Measurements from ENCODE around the gene PRSS38.

Gene PRSS38

GRCh38 chr1:227774821-227775661 is 40.4 kb upstream of the PRSS38 start:
- H3K27ac ChIP-seq = no peak overlapping the region
- TF ChIP-seq, protein P1, sequence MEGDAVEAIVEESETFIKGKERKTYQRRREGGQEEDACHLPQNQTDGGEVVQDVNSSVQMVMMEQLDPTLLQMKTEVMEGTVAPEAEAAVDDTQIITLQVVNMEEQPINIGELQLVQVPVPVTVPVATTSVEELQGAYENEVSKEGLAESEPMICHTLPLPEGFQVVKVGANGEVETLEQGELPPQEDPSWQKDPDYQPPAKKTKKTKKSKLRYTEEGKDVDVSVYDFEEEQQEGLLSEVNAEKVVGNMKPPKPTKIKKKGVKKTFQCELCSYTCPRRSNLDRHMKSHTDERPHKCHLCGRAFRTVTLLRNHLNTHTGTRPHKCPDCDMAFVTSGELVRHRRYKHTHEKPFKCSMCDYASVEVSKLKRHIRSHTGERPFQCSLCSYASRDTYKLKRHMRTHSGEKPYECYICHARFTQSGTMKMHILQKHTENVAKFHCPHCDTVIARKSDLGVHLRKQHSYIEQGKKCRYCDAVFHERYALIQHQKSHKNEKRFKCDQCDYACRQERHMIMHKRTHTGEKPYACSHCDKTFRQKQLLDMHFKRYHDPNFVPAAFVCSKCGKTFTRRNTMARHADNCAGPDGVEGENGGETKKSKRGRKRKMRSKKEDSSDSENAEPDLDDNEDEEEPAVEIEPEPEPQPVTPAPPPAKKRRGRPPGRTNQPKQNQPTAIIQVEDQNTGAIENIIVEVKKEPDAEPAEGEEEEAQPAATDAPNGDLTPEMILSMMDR (conservative IDR thresholded peaks at IDR 0.05) = no peak

- no peak overlapping the region for H3K27ac ChIP-seq
- TF ChIP-seq, protein P1 (conservative IDR thresholded peaks at IDR 0.05) = no peak
Observed at GRCh38 chr1:227775841-227776240, 39.6 kb upstream of the PRSS38 start.

- TF ChIP-seq, protein P1 (conservative IDR thresholded peaks at IDR 0.05) = no peak
Observed at GRCh38 chr1:227776331-227776771, 39.1 kb upstream of the PRSS38 start.

DNA sequence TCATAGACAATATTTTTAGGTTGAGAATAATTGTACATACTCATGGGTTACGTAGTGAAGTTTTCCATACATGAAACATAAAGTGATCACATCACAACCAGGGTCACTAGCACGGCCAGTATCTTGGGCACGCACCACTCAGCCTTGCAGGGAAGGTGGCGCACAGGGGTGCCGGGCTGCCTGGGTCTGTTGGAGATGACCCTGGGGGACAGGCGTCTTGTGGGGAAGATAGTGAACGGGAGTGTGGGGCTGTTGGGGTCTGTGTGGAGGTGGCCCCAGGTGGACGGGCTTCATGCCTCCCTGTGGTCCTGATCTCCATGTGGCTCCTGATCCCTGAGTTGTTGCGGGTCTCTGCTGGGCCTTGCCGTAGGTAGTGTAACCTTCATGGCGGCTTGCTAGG is 38.3 kb upstream of the PRSS38 start:
- TF ChIP-seq, protein P1 (conservative IDR thresholded peaks at IDR 0.05) = no peak
- H3K27ac ChIP-seq = no peak overlapping the region

More at GRCh38 chr1:227776331-227776771, 39.1 kb upstream of the PRSS38 start:
- no peak overlapping the region for H3K27ac ChIP-seq

DNA sequence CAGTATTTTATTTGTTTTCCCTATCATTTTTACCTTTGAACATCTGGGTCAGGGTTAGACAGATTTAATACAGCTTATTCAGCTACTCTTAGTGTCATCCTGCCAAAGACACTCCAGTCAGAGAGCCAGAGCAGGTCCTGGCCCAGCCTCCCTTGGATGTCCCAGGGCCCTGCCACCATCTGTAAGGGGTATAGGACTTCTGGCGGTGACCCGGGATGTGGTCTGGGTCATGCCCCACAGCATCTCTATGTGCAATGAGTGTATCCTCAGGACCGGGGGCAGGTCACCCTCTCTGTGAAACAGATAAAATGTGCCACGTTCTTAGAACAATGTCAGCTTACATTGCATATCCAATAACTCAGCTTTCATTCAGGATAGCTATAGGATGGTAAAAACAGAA is 37.8 kb upstream of the PRSS38 start:
- H3K27ac ChIP-seq = no peak overlapping the region
- TF ChIP-seq, protein P1 (conservative IDR thresholded peaks at IDR 0.05) = no peak

GRCh38 chr1:227778401-227778947 is 37.0 kb upstream of the PRSS38 start:
- no peak overlapping the region for H3K27ac ChIP-seq
- TF ChIP-seq, protein P1 (conservative IDR thresholded peaks at IDR 0.05) = no peak

DNA sequence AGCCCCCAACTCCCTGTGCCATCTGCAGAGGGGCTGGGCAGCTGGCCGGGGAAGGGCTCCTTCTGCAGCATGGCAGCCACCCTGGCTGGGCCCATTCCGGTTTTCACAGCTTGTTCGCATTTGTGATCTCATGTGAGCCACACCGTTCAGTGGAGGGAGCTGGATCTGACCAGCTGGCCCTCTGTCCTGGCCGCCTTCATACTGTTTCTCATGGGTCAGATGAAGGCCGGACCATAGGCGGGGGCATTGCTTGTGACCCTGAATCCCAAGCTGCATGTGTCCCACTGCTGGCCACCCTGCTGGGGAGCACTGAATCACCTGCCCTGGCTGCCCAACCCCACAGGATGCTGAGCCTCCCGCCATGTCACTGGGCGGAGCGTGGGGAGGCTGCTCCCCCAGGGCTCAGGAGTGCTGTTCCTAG is 36.4 kb upstream of the PRSS38 start:
- H3K27ac ChIP-seq = no peak overlapping the region
- TF ChIP-seq, protein P1 (conservative IDR thresholded peaks at IDR 0.05) = no peak

Measured in VCaP (cell line).